Loucy (cell line): Measurements from ENCODE around the gene HEPACAM.

Source experiments
- EZH2phosphoT487 ChIP-seq: fragments of 200-600 bp; IDR thresholded peaks from 2 replicates; pipeline ENCODE4 v1.6.1; 2018; ENCODE audit warnings: antibody characterized with exemption, mild to moderate bottlenecking, moderate library complexity, borderline replicate concordance
- TF ChIP-seq, protein P1 (sequence below): fragments of 200-600 bp; sonication (generic); conservative IDR thresholded peaks from 2 replicates; pipeline ENCODE4 v1.5.1; 2014; ENCODE audit warnings: mild to moderate bottlenecking, antibody characterized with exemption, low read length

DNA sequence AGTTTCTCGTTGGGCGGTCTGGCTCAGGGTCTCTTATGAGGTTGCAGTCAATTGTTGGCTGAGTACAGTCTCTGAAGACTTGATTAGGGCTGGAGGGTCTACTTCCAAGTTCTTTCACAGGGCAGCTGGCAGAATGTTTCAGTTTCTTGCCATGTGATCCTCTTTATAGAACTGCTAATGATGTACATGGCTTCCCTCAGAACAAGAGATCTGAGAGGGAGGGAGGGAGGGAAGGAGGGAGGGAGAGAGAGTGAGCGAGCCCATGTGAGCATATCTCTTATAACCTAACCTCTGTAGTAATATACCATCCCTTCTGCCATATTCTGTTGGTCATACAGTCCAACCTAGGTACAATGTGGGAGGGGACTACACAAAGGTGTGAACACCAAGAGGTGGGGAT lies 15.5 kb upstream of the HEPACAM start:
- TF ChIP-seq, protein P1, sequence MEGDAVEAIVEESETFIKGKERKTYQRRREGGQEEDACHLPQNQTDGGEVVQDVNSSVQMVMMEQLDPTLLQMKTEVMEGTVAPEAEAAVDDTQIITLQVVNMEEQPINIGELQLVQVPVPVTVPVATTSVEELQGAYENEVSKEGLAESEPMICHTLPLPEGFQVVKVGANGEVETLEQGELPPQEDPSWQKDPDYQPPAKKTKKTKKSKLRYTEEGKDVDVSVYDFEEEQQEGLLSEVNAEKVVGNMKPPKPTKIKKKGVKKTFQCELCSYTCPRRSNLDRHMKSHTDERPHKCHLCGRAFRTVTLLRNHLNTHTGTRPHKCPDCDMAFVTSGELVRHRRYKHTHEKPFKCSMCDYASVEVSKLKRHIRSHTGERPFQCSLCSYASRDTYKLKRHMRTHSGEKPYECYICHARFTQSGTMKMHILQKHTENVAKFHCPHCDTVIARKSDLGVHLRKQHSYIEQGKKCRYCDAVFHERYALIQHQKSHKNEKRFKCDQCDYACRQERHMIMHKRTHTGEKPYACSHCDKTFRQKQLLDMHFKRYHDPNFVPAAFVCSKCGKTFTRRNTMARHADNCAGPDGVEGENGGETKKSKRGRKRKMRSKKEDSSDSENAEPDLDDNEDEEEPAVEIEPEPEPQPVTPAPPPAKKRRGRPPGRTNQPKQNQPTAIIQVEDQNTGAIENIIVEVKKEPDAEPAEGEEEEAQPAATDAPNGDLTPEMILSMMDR, result no peak
- TF ChIP-seq EZH2phosphoT487, result no peak
